GM18498 (cell line): Measurements from ENCODE around the gene MSRB1.

ENCODE experiments used
- ATAC-seq: cut with Tn5 transposase; IDR thresholded peaks from one replicate; pipeline ENCODE4 v1.9.1; 2021; ENCODE audit warnings: mild to moderate bottlenecking, moderate library complexity; ENCODE audit not compliant: unreplicated experiment

The MSRB1 gene

GRCh38 chr16:1979271-1980029 is 36.5 kb upstream of the MSRB1 start:
- no peak for ATAC-seq

- no peak for ATAC-seq
These were observed 35.6 kb upstream of the MSRB1 start for GRCh38 chr16:1978476-1979120.

DNA sequence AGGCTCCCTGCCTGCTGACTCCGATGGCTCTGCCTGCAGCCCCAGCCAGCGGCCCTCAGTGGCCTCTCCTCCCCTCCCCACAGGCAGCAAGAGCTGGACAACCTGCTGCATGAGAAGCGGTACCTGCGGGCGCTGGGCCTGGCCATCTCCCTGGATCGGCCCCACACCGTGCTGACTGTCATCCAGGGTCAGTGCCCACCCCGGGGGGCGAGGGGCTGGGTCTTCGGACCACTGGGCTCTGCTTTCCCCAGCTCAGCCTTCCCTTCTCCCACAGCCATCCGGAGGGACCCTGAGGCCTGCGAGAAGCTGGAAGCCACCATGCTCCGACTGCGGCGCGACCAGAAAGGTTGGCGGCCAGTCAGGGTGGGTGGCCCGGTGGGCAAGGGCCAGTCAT is 34.9 kb upstream of the MSRB1 start:
- no peak for ATAC-seq

DNA sequence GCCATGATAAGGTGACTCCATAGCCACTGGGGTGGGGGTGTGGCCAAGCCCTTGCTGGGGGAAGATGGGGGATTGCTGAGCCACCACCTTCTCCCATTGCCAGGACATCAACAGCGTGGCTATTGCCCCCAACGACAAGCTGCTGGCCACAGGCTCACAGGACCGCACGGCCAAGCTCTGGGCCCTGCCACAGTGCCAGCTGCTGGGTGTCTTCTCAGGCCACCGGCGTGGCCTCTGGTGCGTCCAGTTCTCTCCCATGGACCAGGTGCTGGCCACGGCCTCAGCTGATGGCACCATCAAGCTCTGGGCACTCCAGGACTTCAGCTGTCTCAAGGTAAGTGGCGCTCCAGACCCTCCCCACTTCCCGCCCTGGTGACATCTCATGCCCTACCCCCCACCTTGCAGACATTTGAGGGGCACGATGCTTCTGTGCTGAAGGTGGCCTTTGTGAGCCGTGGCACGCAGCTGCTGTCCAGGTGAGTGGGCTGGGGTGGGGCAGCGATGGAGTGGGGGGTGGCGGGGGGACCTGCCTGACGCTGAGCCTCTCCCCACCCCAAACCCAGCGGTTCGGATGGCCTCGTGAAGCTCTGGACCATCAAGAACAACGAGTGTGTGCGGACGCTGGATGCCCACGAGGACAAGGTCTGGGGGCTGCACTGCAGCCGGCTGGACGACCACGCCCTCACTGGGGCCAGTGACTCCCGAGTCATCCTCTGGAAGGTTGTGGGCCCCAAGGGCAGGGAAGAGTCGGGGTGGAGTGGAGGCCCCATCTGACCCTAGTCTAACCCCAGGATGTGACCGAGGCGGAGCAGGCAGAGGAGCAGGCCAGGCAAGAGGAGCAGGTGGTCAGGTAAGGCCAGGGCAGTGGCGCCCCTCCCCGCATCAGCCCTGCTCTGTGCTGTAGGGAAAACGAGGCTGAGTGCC is 34.2 kb upstream of the MSRB1 start:
- no peak for ATAC-seq

DNA sequence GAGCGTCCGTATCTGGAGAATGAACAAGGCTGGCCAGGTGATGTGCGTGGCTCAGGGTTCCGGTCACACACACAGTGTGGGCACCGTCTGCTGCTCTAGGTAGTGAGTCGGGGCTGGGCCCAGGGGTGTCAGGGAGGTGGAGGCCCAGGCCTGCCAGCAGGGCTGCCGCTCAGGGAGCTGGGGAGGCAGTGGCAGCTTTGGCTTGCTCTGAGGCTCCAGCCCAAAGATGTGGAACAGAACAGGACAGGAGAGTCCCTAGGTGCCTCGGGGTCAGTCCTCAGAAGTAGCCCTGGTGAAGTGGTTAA is 33.2 kb upstream of the MSRB1 start:
- ATAC-seq = no peak

DNA sequence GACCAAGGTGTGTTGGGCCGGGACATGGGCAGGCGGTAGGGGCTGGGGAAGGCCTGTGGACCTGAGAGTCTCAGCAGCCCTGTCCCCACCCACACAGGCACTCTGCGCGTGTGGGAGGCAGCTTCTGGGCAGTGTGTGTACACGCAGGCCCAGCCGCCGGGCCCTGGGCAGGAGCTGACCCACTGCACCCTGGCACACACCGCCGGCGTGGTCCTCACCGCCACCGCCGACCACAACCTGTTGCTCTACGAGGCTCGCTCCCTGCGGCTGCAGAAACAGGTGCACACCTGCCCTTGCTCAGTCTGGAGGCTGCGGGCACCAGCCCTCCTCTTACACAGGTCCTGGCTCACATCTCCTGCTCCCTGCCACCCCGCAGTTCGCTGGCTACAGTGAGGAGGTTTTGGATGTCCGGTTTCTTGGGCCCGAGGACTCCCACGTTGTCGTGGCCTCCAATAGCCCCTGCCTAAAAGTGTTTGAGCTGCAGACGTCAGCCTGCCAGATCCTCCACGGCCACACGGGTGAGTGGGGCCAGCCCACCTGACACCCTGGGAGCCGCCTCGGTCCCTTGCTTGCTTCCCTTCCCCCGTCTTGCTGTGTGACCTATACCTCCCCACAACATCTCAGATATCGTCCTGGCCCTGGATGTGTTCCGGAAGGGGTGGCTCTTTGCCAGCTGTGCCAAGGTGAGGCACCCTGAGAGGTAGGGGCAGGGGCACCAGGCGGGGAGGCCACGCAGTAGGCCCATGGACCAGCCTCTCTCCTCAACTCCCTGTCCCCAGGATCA is 32.6 kb upstream of the MSRB1 start:
- ATAC-seq = no peak

GRCh38 chr16:1974157-1975070 is 31.4 kb upstream of the MSRB1 start:
- no peak for ATAC-seq

DNA sequence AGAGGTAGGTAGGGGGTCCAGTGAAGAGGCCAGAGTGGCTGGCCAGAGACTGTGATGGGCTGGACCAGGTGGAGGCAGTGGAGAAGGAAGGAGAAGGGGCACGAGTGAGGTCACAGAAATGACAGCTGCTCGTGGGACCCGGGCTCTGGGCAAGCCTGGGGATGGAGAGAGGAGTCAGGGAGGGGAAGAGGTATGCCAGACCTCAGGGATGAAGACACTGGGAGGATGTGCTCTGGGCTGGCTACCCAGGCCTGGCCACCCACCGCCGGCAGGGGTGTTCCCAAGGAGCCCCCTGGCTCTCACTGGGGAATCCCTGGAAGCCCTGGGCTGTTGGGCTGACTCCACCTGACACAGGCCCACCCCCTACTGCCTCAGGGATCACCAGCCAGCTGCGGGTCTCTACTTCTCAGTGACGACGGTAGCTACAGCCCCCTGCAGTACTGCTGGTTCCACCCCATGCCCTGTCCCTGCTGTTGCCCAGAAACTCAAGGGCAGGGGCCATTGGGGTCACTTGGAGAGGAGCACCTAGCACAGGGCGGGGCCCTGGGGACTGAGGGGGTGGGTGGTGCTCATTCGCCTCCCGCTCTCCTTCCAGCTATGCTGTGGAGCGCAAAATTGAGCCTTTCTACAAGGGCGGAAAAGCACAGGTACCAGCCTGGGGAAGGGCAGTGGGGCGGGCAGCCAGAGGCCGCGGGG is 30.6 kb upstream of the MSRB1 start:
- no peak for ATAC-seq

DNA sequence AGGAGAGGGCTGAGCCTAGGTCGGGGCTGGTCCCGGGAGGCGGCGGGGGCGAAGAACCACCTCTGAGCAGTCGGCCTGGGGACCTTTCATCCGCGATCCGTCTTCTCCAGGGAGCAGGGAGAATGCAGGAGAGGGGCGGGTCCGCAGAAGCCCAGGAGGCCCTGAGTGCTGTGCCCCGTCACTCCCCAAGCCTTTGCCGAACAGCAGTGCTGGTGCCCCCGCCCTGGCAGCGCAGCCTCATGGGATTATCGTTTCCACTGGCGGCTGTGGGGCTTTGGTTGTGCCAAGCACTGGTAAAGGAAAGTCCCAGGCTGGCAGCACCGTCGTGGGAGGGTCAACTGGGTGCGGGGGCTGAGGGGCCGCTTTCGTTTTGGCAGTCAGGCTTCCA is 29.5 kb upstream of the MSRB1 start:
- no peak for ATAC-seq

DNA sequence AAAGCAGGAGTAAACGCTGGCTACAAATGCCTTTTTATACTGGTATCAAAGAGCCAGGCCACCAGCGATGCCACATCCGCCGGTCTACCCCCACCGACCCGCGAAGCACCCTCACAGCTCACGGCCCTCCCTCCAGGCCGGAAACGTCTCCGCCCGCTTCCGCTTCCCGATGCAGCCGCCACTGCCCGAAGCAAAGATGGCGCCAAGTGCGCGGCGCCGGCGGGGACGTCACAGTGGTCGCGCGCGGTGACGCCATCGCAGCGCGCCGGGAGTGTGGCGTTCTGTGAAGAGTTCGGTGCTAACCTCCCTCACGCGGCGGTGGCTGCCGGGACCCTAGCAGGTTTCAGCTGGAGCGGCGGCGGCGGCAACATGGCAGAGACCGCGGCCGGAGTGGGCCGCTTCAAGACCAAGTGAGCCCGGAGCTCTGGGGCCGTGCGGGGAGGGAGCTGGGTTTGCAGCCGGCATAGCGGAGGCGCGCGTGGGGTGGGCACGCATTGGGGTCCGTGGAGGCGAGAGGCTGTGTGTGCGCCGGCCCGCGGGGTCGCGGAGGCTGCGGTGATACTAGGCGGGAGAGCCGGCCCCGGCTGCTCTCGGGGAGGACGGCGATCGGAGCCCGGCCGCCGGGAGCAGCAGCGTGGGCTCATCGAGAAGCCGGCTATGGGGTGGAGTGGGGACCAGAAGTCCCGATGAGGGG is 28.9 kb upstream of the MSRB1 start, which contains the start of gene TBL3:
Gene TBL3, plus strand, starts transcription at position 258 of the 694 bp plus-strand sequence. Its CDS starts 112 bp downstream, at position 370.
- ATAC-seq = peak; percentile 81

GRCh38 chr16:1968146-1968953 is 25.4 kb upstream of the MSRB1 start:
- ATAC-seq = no peak

- no peak for ATAC-seq
These were observed 23.5 kb upstream of the MSRB1 start, which contains the start of gene RNF151 for GRCh38 chr16:1966460-1966859. Gene RNF151 (plus strand): TSS chr16:1966856. CDS start chr16:1966882, 26 bp downstream.

- ATAC-seq = no peak
These were observed 22.5 kb upstream of the MSRB1 start for GRCh38 chr16:1965396-1966001.

DNA sequence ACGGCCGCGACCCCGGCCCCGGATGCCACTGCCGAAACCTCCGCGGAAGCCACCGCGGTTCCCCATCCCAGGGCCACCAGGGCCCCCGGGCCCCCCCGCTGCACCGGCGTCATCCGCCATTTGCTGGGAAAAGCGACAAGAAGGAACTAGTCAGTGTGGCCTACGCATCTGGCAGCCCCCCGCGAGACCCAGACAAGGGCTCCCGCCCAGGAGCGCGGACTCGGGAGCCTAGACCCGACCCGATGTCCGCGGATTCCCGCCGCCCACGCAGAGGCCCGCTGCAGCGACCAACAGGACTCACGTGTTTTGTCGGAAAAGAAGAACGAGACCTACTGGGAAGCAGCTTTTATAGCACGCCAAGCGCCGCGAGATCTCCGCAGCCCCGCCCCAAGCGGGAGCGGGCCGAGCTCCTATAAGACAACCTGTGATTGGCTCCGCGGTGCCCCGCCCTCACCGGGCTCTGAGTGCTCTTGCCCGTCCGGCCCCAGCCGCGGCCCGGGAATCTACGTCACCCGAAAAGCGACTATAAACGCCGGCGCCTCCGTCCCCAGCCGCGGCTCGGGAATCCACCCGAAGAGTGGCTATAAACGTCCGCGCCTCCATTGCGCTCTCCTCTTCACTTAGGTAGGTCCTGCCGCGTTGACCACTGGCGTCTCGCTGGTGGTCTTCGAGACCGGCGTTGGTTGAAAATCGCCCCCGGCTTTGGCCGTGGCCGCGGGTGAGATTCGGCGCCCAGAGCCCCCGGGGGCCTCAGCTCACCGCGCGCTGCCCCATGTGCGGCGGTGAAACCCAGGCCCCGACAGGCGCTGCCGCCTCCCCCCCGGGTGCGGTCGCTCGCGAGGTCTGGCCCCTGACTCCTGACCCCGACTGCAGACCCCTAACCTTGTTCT is 21.8 kb upstream of the MSRB1 start, which contains the start of gene RPS2:
Gene RPS2, minus strand, starts transcription at position 321 of the 890 bp plus-strand sequence. Its CDS starts 201 bp downstream, at position 120.
- ATAC-seq = peak; percentile 84

DNA sequence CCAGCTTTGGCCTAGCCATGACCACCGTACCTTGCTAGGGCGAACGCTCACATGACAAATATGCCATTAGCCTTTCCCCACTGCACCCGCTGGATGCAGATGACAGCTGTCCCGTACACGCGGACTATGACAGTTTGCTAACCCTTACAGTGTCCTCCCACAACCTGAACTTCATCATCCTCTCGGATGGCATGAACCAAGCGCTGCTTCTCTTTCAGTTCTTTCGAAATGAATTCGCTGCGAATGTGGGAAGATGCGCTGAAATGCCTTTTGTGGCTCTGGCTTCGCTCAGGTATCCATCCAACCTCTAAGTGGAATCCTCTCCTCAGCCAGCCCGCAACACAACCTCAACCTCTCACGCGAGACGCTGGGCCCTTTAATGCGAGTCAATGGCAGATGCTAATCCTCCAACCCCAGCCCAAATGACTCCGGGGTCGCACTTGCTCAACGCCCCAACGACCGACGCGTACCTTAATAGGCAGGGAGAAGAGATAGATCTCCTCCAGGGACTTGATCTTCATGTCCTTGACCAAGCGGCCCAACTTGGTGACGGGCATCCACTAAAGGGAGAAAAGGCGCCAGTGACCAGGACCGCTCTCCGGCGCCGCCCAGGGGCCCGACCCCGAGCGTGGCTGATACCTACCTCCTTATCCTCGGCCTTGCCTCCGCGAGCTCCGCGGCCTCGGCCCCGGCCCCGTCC is 21.0 kb upstream of the MSRB1 start:
- ATAC-seq = peak; percentile 14
